Brain microvascular endothelial cell (primary cell): ENCODE data around the gene PLPPR3.

Experiments used
- DNase-seq: peaks from one replicate; pipeline ENCODE4 v3.0.0-alpha.2; 2020
- H3K27ac ChIP-seq: fragments of 250-450 bp; sonication (Bioruptor Pico); 2 replicates; pipeline ENCODE4 v1.5.1; 2020; ENCODE audit warnings: mild to moderate bottlenecking, moderate library complexity
- H3K27me3 ChIP-seq: fragments of 250-450 bp; sonication (Bioruptor Pico); replicated peaks from 2 replicates; pipeline ENCODE4 v1.5.1; 2020; ENCODE audit warnings: mild to moderate bottlenecking
- H3K36me3 ChIP-seq: fragments of 250-450 bp; sonication (Bioruptor Pico); replicated peaks from 2 replicates; pipeline ENCODE4 v1.5.1; 2020; ENCODE audit warnings: mild to moderate bottlenecking
- H3K4me3 ChIP-seq: 2 replicates; pipeline ENCODE4 v1.5.1; 2011; ENCODE audit warnings: low read depth, mild to moderate bottlenecking, control low read depth, low read length, moderate library complexity
- CTCF ChIP-seq: IDR thresholded peaks from 2 replicates; pipeline ENCODE4 v1.5.1; 2011; ENCODE audit warnings: low read depth, mild to moderate bottlenecking, moderate library complexity, low read length, control low read depth, inconsistent platforms; ENCODE audit errors: missing control alignments
- in situ Hi-C: cut with HindIII; loops from 2 replicates; pipeline ENCODE4 v1.10.0; 2017; ENCODE audit warnings: low sequenced_read_pairs, low pct_ligation_motif_present

The PLPPR3 gene

DNA sequence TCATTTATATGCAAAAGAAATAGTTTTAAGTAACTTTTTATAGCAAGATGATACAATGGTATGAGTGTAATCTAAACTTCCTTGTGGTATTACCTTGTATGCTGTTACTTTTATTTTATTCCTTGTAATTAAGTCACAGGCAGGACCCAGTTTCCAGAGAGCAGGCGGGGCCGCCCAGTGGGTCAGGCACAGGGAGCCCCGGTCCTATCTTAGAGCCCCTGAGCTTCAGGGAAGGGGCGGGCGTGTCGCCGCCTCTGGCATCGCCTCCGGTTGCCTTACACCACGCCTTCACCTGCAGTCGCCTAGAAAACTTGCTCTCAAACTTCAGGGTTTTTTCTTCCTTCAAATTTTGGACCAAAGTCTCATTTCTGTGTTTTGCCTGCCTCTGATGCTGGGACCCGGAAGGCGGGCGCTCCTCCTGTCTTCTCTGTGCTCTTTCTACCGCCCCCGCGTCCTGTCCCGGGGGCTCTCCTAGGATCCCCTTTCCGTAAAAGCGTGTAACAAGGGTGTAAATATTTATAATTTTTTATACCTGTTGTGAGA, 10.2 kb downstream of the PLPPR3 start:
- no peak for DNase-seq
- Histone ChIP-seq H3K27ac (no peak overlapping the region), H3K4me3 (no peak overlapping the region), H3K36me3 (peaks cover 75% of the 10 kb centered on the region), H3K27me3 (no peaks in the 10 kb centered on the region)
- no peak for TF ChIP-seq CTCF
- in situ Hi-C loops, result no loop called here

GRCh38 chr19:810883-811489, 10.8 kb downstream of the PLPPR3 start:
- TF ChIP-seq CTCF, result no peak
- H3K27me3 ChIP-seq, result no peaks in the 10 kb centered on the region
- H3K36me3 ChIP-seq, result peaks cover 81% of the 10 kb centered on the region
- in situ Hi-C loops, result no loop called here
- no peak overlapping the region for H3K27ac ChIP-seq
- no peak for DNase-seq
- no peak overlapping the region for H3K4me3 ChIP-seq

GRCh38 chr19:810077-810855, 11.5 kb downstream of the PLPPR3 start:
- no peak for DNase-seq
- no peak overlapping the region for H3K4me3 ChIP-seq
- no peak for TF ChIP-seq CTCF
- no peak overlapping the region for H3K27ac ChIP-seq
- no peaks in the 10 kb centered on the region for H3K27me3 ChIP-seq
- peaks cover 89% of the 10 kb centered on the region for H3K36me3 ChIP-seq
- in situ Hi-C loops, result no loop called here

- H3K36me3 ChIP-seq, result peaks cover 95% of the 10 kb centered on the region
- DNase-seq, result no peak
- no peak overlapping the region for H3K4me3 ChIP-seq
- H3K27me3 ChIP-seq, result no peaks in the 10 kb centered on the region
- no peak overlapping the region for H3K27ac ChIP-seq
- TF ChIP-seq CTCF, result no peak
- in situ Hi-C loops, result no loop called here
Observed at GRCh38 chr19:808423-808775, 13.4 kb downstream of the PLPPR3 start.

DNA sequence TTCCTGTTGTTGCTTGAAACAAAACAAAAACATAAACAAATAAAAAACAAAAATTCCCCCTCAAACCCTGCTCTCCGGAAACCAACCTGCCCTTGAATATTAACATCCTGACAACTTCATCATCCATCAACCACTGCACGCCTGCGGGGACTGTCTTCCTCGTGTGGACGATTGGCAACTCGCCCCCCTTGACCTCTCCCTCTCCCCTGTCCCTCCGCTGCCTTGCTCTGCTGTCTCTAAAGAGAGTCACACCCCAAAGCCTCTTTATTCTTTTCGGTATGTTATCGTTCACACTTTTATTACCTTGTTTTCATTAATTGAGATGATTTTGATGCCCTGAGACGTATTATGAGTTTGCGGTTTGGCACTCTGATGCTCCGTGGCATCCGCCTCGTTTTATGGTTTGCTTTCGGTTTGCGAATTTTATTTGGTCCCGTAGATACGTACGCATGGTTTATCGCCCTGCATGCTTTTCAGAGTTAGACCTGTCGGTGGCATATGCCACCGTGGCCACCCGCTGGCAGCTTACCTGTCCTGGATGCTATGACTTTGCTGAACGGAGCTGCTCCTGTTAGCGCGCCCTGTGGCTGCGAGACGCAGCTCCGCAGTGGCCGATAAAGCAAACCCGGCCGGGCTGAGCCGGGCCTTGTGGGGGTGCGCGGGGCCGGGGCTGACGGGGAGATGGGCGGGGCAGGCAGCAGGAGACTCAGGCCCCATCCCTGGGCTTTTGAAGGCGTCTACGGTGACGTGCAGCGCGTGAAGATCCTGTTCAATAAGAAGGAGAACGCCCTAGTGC, 13.9 kb downstream of the PLPPR3 start:
- in situ Hi-C loops, result no loop called here
- H3K36me3 ChIP-seq, result peaks cover 94% of the 10 kb centered on the region

More for the DNA sequence above, 13.9 kb downstream of the PLPPR3 start:
- no peak for TF ChIP-seq CTCF
- Histone ChIP-seq H3K27ac (no peak overlapping the region), H3K27me3 (no peaks in the 10 kb centered on the region), H3K4me3 (no peak overlapping the region)
- DNase-seq, result no peak
